GM18526 (cell line): ENCODE data around the gene BMI1.

Experiments
- POLR2A ChIP-seq: IDR thresholded peaks from 3 replicates; pipeline ENCODE4 v1.6.1; 2011; ENCODE audit not compliant: insufficient read length; ENCODE audit errors: extremely low read depth

Gene BMI1

DNA sequence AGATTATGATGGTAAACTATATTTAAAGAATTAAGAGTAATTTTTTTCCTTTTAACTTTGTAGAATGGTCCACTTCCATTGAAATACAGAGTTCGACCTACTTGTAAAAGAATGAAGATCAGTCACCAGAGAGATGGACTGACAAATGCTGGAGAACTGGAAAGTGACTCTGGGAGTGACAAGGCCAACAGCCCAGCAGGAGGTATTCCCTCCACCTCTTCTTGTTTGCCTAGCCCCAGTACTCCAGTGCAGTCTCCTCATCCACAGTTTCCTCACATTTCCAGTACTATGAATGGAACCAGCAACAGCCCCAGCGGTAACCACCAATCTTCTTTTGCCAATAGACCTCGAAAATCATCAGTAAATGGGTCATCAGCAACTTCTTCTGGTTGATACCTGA, 8.3 kb downstream of the BMI1 start:
- no peak for TF ChIP-seq POLR2A

DNA sequence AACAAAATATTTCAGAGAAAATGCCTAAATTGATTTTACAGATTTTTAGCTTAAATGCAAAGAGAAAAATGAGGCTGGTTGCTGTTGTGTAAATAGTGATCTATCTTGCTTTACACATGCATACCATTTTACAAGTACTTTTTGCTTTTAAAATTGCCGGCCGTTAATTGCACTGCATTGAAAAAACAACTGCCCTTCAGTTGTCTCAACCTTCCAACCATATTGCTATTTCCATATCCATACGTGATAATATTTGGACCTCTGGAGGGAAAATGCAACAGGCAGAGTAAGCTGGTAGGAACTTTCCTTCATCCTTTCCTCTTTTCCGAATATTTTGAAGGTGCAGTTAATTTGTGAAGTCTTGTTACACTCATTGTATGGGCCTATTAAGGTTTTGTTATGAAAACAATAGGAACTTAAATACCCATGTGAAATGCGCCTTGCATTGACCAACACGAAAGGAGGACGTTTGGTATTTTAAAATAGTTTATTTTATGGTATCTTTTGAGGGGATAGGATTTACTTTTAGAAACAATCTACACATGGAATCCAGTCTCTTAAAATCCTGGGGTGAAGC, 11.3 kb downstream of the BMI1 start:
- no peak for TF ChIP-seq POLR2A

DNA sequence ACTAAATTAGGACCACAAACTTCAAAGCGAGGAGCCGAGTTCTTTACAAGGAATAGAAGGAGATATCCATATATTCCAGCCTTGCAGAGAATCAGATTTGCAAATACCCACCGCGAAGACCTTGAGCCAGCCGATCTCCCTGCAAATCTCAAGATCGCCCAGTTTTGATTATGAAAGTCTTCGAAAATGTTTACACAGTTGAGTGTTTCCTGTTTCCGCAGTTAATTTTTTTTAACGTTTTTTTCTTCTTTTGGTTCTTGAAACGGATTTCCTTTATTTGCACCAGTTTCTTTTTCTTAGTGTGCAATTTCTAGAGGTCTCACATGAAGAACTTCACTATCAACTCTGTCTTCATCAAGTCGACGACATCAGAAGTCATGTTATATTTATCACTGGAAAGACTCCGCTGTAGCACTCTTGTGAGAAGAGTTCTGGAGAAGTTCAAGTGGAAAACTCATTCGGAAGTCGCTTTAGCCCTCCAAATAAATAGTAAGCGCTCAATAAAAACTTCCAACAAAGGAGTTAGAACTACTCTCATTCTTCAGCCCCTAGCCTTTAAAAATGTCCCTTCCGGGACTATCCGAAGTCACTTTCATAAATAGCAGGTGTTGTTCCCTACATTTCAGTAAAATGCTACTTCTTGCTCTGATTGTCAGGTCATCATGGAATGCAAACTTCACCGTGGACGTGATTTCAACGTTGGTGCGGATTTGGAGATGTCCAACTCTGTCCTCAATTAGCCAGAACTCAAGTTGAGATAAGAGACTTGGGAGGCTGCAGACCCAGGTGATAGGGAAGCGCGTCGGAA, 12.5 kb downstream of the BMI1 start:
- no peak for TF ChIP-seq POLR2A

DNA sequence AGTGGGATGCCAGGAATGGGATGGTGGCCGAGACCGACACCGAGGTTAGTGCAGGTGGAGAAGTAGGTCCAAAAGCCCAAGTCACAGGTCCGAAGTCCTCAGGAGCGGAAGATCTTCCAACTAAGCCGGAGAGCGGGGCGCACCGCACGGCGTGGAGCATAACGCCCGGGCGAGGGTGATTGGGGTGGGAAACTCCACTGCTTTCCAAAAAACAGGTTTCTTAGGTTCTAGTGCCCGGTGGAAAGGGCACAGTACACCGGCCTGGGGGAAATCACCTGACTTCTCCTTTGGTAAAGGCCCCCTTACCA, 13.0 kb downstream of the BMI1 start:
- TF ChIP-seq POLR2A, result no peak

DNA sequence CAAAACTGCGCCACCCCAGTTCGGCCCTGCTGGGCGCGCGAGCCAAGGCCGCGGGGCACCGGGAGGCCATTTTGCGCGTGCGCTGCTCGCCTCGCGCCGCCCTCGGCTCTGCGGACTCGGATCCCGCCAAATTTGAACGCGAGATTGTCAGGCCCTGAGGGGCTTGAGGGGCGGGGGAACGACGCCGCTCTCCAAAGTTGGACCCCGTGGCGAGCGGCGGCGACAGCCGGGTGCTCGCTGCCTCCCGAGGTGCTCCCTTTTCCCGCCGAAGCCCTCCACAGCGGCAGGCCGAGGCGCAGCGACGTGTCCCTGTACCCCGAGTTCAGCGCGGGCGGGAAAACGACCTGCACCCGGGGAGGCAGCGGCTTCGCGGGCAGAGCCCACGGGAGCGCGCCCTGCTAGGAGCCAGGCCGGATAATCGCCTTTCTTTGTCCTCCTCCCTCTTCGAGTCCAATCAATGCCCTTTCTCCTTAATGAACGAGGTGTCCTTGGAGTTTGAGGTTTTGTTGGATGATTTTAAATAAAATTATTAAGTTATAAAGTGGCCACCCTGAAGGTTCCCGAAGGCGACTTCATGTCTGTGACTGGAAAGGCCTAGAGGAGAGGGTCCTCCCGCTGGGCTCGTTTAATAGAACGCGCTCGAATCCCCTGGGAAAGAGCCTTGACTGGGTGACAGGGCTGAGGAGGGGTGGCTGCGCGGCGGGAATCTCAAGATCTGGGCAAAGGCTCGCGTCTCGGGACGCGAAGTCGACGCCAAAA, 13.7 kb downstream of the BMI1 start:
- TF ChIP-seq POLR2A, result no peak

GRCh38 chr10:22335173-22335933, 14.5 kb downstream of the BMI1 start:
- peak; percentile 46 for TF ChIP-seq POLR2A

GRCh38 chr10:22338185-22338900, 17.4 kb downstream of the BMI1 start:
- no peak for TF ChIP-seq POLR2A

GRCh38 chr10:22338931-22339330, 18.0 kb downstream of the BMI1 start:
- TF ChIP-seq POLR2A, result no peak

GRCh38 chr10:22339761-22340328, 18.9 kb downstream of the BMI1 start:
- TF ChIP-seq POLR2A, result no peak

DNA sequence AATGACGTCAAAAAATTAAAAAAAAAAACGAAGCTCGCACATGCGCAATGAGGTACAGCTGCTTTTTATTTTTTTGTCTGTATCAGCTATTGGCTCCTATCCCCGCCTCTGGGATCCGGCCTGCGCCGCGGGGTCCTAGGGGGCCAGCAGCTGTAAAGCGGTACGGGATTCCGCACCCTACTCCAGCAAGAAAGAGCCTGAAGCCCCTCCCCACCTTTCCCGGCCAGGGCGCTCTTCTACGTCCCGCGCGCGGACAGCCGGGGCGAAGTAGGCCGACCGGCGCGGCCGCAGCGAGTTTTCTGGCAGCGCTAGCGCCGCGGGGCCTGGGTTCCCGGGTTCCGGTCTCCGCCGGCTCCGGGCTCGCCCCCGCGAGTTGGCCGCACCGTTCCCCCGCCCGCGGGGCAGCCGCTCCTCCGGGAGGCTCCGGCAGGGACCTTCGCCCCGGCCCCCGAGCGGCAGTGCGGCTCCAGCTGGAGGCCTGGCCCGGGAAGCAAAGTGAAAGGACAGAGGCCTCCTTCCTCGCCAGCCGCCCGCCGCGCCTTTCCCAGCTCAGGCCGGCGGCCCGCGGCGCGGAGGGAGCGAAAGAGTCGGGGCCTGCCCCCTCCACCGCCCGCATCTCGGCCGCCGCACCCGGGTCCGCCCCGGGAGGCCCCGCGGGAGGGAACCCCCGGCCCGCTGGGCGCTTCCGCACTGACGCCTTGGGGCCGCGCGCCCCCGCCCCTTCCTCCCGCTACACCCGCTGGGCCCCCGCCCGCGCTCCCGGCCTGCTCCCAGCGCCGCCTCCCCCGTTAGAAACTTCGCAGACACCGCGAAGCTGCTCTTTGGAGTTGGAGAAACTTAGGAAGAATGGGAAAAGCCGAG, 19.7 kb downstream of the BMI1 start:
- TF ChIP-seq POLR2A, result no peak

- no peak for TF ChIP-seq POLR2A
Measured at GRCh38 chr10:22341190-22341925, 20.5 kb downstream of the BMI1 start.

- no peak for TF ChIP-seq POLR2A
Measured at GRCh38 chr10:22341926-22342196, 21.0 kb downstream of the BMI1 start.

- no peak for TF ChIP-seq POLR2A
Measured at GRCh38 chr10:22342421-22342820, 21.5 kb downstream of the BMI1 start.
